ENCODE results near the gene MPG. TPM values are rescaled to one million over a fixed set of nuclear protein-coding genes. Genes with fewer than 3 reads are reported as not detected.

Gene MPG
- total RNA-seq, 1 donor = 26.2 TPM

- no peak overlapping the region for H3K4me3 ChIP-seq (ENCODE audit: low read length)
- no peaks in the 10 kb centered on the region for H3K27me3 ChIP-seq (ENCODE audit: insufficient read depth, low read length)
- no peaks in the 10 kb centered on the region for H3K9me3 ChIP-seq (ENCODE audit: low read depth, low read length)
- H3K4me1 ChIP-seq (ENCODE audit: insufficient read depth, low read length) = peaks cover 4% of the 10 kb centered on the region
Observed at GRCh38 chr16:101586-101985, 23.6 kb downstream of the MPG start.

- Histone ChIP-seq H3K4me1 (ENCODE audit: insufficient read depth, low read length) (peaks cover 3% of the 10 kb centered on the region), H3K4me3 (ENCODE audit: low read length) (no peak overlapping the region), H3K27me3 (ENCODE audit: insufficient read depth, low read length) (no peaks in the 10 kb centered on the region), H3K9me3 (ENCODE audit: low read depth, low read length) (no peaks in the 10 kb centered on the region)
Observed at GRCh38 chr16:102060-102855, 24.2 kb downstream of the MPG start.

- no peaks in the 10 kb centered on the region for H3K9me3 ChIP-seq (ENCODE audit: low read depth, low read length)
- no peak overlapping the region for H3K4me3 ChIP-seq (ENCODE audit: low read length)
- H3K4me1 ChIP-seq (ENCODE audit: insufficient read depth, low read length) = no peaks in the 10 kb centered on the region
- no peaks in the 10 kb centered on the region for H3K27me3 ChIP-seq (ENCODE audit: insufficient read depth, low read length)
Observed at GRCh38 chr16:104355-104754, 26.3 kb downstream of the MPG start.

GRCh38 chr16:104928-105327 is 26.9 kb downstream of the MPG start:
- no peak overlapping the region for H3K4me3 ChIP-seq (ENCODE audit: low read length)
- no peaks in the 10 kb centered on the region for H3K4me1 ChIP-seq (ENCODE audit: insufficient read depth, low read length)
- H3K27me3 ChIP-seq (ENCODE audit: insufficient read depth, low read length) = no peaks in the 10 kb centered on the region
- no peaks in the 10 kb centered on the region for H3K9me3 ChIP-seq (ENCODE audit: low read depth, low read length)

GRCh38 chr16:105521-105920 is 27.5 kb downstream of the MPG start:
- Histone ChIP-seq H3K27me3 (ENCODE audit: insufficient read depth, low read length) (no peaks in the 10 kb centered on the region), H3K9me3 (ENCODE audit: low read depth, low read length) (no peaks in the 10 kb centered on the region), H3K4me3 (ENCODE audit: low read length) (no peak overlapping the region), H3K4me1 (ENCODE audit: insufficient read depth, low read length) (no peaks in the 10 kb centered on the region)

GRCh38 chr16:106623-107324 is 28.7 kb downstream of the MPG start:
- Histone ChIP-seq H3K27me3 (ENCODE audit: insufficient read depth, low read length) (no peaks in the 10 kb centered on the region), H3K9me3 (ENCODE audit: low read depth, low read length) (no peaks in the 10 kb centered on the region), H3K4me1 (ENCODE audit: insufficient read depth, low read length) (no peaks in the 10 kb centered on the region), H3K4me3 (ENCODE audit: low read length) (no peak overlapping the region)

- Histone ChIP-seq H3K4me1 (ENCODE audit: insufficient read depth, low read length) (no peaks in the 10 kb centered on the region), H3K4me3 (ENCODE audit: low read length) (no peak overlapping the region), H3K9me3 (ENCODE audit: low read depth, low read length) (no peaks in the 10 kb centered on the region), H3K27me3 (ENCODE audit: insufficient read depth, low read length) (no peaks in the 10 kb centered on the region)
Observed at GRCh38 chr16:112153-112840, 34.3 kb downstream of the MPG start.

- no peak overlapping the region for H3K4me3 ChIP-seq (ENCODE audit: low read length)
- H3K4me1 ChIP-seq (ENCODE audit: insufficient read depth, low read length) = no peaks in the 10 kb centered on the region
- no peaks in the 10 kb centered on the region for H3K9me3 ChIP-seq (ENCODE audit: low read depth, low read length)
- H3K27me3 ChIP-seq (ENCODE audit: insufficient read depth, low read length) = no peaks in the 10 kb centered on the region
Observed at GRCh38 chr16:114327-114726, 36.3 kb downstream of the MPG start.

- no peaks in the 10 kb centered on the region for H3K27me3 ChIP-seq (ENCODE audit: insufficient read depth, low read length)
- H3K4me1 ChIP-seq (ENCODE audit: insufficient read depth, low read length) = no peaks in the 10 kb centered on the region
- no peak overlapping the region for H3K4me3 ChIP-seq (ENCODE audit: low read length)
- H3K9me3 ChIP-seq (ENCODE audit: low read depth, low read length) = no peaks in the 10 kb centered on the region
Observed at GRCh38 chr16:116015-116414, 38.0 kb downstream of the MPG start.

- Histone ChIP-seq H3K4me3 (ENCODE audit: low read length) (no peak overlapping the region), H3K4me1 (ENCODE audit: insufficient read depth, low read length) (no peaks in the 10 kb centered on the region), H3K27me3 (ENCODE audit: insufficient read depth, low read length) (no peaks in the 10 kb centered on the region), H3K9me3 (ENCODE audit: low read depth, low read length) (no peaks in the 10 kb centered on the region)
Observed at GRCh38 chr16:117379-118365, 39.6 kb downstream of the MPG start.

GRCh38 chr16:118857-119256 is 40.8 kb downstream of the MPG start:
- Histone ChIP-seq H3K4me3 (ENCODE audit: low read length) (no peak overlapping the region), H3K4me1 (ENCODE audit: insufficient read depth, low read length) (no peaks in the 10 kb centered on the region), H3K27me3 (ENCODE audit: insufficient read depth, low read length) (no peaks in the 10 kb centered on the region), H3K9me3 (ENCODE audit: low read depth, low read length) (no peaks in the 10 kb centered on the region)

GRCh38 chr16:119295-119694 is 41.3 kb downstream of the MPG start:
- Histone ChIP-seq H3K4me3 (ENCODE audit: low read length) (no peak overlapping the region), H3K27me3 (ENCODE audit: insufficient read depth, low read length) (no peaks in the 10 kb centered on the region), H3K9me3 (ENCODE audit: low read depth, low read length) (no peaks in the 10 kb centered on the region), H3K4me1 (ENCODE audit: insufficient read depth, low read length) (no peaks in the 10 kb centered on the region)

GRCh38 chr16:119835-120491 is 41.9 kb downstream of the MPG start:
- Histone ChIP-seq H3K4me3 (ENCODE audit: low read length) (no peak overlapping the region), H3K4me1 (ENCODE audit: insufficient read depth, low read length) (no peaks in the 10 kb centered on the region), H3K27me3 (ENCODE audit: insufficient read depth, low read length) (no peaks in the 10 kb centered on the region), H3K9me3 (ENCODE audit: low read depth, low read length) (no peaks in the 10 kb centered on the region)

- no peak overlapping the region for H3K4me3 ChIP-seq (ENCODE audit: low read length)
- no peaks in the 10 kb centered on the region for H3K4me1 ChIP-seq (ENCODE audit: insufficient read depth, low read length)
- H3K27me3 ChIP-seq (ENCODE audit: insufficient read depth, low read length) = no peaks in the 10 kb centered on the region
- no peaks in the 10 kb centered on the region for H3K9me3 ChIP-seq (ENCODE audit: low read depth, low read length)
Observed at GRCh38 chr16:120756-121155, 42.7 kb downstream of the MPG start.
